22Rv1 (cell line): ENCODE data around the gene SF3B3.

Experiments used
- ZFX ChIP-seq: fragments of 450-650 bp; IDR thresholded peaks from 2 replicates; pipeline ENCODE4 v1.6.1; 2017; ENCODE audit warnings: antibody characterized with exemption, borderline replicate concordance
- TF ChIP-seq, protein P1 (sequence below): fragments of 450-650 bp; IDR thresholded peaks from 2 replicates; pipeline ENCODE4 v1.5.1; 2017; ENCODE audit warnings: mild to moderate bottlenecking

DNA sequence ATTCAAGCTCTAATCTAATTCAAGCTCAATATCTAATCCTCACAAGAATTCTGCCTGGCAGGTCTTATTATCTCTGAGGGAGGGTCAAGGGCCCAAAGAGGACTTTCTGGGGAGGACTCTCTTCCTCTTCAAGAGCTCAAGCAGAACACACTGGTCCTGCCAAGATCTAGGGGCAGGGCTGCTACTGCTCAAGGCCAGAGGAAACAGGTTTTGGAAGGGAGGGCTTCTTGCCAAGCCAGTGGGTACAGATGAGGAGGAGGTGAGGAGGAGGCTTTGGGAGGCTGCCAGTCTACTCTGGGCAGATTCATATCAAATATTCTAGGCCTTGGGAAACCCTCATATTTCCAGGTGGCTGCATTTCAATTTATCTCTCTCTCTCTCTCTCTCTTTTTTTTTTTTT is 71.0 kb downstream of the SF3B3 start:
- TF ChIP-seq, protein P1, sequence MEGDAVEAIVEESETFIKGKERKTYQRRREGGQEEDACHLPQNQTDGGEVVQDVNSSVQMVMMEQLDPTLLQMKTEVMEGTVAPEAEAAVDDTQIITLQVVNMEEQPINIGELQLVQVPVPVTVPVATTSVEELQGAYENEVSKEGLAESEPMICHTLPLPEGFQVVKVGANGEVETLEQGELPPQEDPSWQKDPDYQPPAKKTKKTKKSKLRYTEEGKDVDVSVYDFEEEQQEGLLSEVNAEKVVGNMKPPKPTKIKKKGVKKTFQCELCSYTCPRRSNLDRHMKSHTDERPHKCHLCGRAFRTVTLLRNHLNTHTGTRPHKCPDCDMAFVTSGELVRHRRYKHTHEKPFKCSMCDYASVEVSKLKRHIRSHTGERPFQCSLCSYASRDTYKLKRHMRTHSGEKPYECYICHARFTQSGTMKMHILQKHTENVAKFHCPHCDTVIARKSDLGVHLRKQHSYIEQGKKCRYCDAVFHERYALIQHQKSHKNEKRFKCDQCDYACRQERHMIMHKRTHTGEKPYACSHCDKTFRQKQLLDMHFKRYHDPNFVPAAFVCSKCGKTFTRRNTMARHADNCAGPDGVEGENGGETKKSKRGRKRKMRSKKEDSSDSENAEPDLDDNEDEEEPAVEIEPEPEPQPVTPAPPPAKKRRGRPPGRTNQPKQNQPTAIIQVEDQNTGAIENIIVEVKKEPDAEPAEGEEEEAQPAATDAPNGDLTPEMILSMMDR = no peak
- no peak for TF ChIP-seq ZFX
